Daoy (cell line): ENCODE measurements around the gene KDM2A. TPM values are rescaled to one million over a fixed set of nuclear protein-coding genes. Genes with fewer than 3 reads are reported as not detected.
A peak's percentile ranks its signal among the peaks of the same experiment; 100 is the strongest.
"Not testable (repeated sequence)": the region's sequence is repeated elsewhere in the genome, so short reads cannot be mapped to it uniquely, and the experiment has no call there.

ENCODE experiments used
- DNase-seq: peaks from one replicate; pipeline ENCODE4 v3.0.0-alpha.2; 2015; ENCODE audit warnings: low read depth
- total RNA-seq: library from RNA; depleted of rRNA; stranded (reverse); fragments of >200 nt; shearing (Covaris generic); gene quantifications from 2 replicates; pipeline ENCODE4 v1.2.3, GENCODE V29; 2014

Gene KDM2A
- total RNA-seq, 1 experiment from 2014 or later = 24.6 TPM

- no peak for DNase-seq
Observed at GRCh38 chr11:67117672-67118180, 1.3 kb upstream of the KDM2A start.

- DNase-seq = no peak
Observed at GRCh38 chr11:67118181-67118766, 789 bp upstream of the KDM2A start.

GRCh38 chr11:67119585-67120391 lies 725 bp downstream of the KDM2A start:
- DNase-seq = peak; percentile 29

- DNase-seq = no peak
Observed at GRCh38 chr11:67120456-67120855, 1.4 kb downstream of the KDM2A start.

GRCh38 chr11:67120881-67121710 lies 2.0 kb downstream of the KDM2A start:
- peak; percentile 31 for DNase-seq

GRCh38 chr11:67123801-67124200 lies 4.7 kb downstream of the KDM2A start:
- DNase-seq = not testable (repeated sequence)

GRCh38 chr11:67126243-67126642 lies 7.2 kb downstream of the KDM2A start:
- not testable (repeated sequence) for DNase-seq

- DNase-seq = no peak
Observed at GRCh38 chr11:67126986-67127385, 7.9 kb downstream of the KDM2A start.

- DNase-seq = not testable (repeated sequence)
Observed at GRCh38 chr11:67130861-67131260, 11.8 kb downstream of the KDM2A start.

GRCh38 chr11:67136156-67136555 lies 17.1 kb downstream of the KDM2A start:
- no peak for DNase-seq

- no peak for DNase-seq
Observed at GRCh38 chr11:67138922-67139321, 19.9 kb downstream of the KDM2A start.

GRCh38 chr11:67146516-67147226 lies 27.6 kb downstream of the KDM2A start:
- no peak for DNase-seq

- DNase-seq = no peak
Observed at GRCh38 chr11:67153971-67154370, 34.9 kb downstream of the KDM2A start.

GRCh38 chr11:67154726-67155125 lies 35.7 kb downstream of the KDM2A start:
- no peak for DNase-seq

GRCh38 chr11:67157691-67158090 lies 38.6 kb downstream of the KDM2A start:
- no peak for DNase-seq

GRCh38 chr11:67158221-67158620 lies 39.2 kb downstream of the KDM2A start:
- DNase-seq = no peak

- DNase-seq = no peak
Observed at GRCh38 chr11:67160045-67160444, 41.0 kb downstream of the KDM2A start.

GRCh38 chr11:67160872-67161783 lies 42.1 kb downstream of the KDM2A start:
- DNase-seq = no peak

- DNase-seq = no peak
Observed at GRCh38 chr11:67163006-67163405, 43.9 kb downstream of the KDM2A start.

GRCh38 chr11:67165623-67166022 lies 46.6 kb downstream of the KDM2A start:
- DNase-seq = no peak

- no peak for DNase-seq
Observed at GRCh38 chr11:67167091-67167490, 48.0 kb downstream of the KDM2A start.
